ENCODE data around the gene ING5.

The ING5 gene

GRCh38 chr2:241776336-241777169 lies 74.7 kb downstream of the ING5 start, which contains the start of gene GAL3ST2:
Gene GAL3ST2, plus strand, starts transcription at chr2:241776822. Its CDS starts 134 bp downstream, at chr2:241776956.
- no peak for DNase-seq

- DNase-seq, result no peak
These were observed 75.4 kb downstream of the ING5 start for GRCh38 chr2:241777170-241777685.

GRCh38 chr2:241777686-241778627 lies 76.1 kb downstream of the ING5 start:
- no peak for DNase-seq
